IMR-90 (cell line): ENCODE results near the gene ITGA2. TPM values are rescaled to one million over a fixed set of nuclear protein-coding genes. Genes with fewer than 3 reads are reported as not detected.
A peak's percentile ranks its signal among the peaks of the same experiment; 100 is the strongest.

Experiments used
- ATAC-seq: fragments of 200-7000 bp; cut with Tn5 transposase; 2 replicates; pipeline ENCODE4 v1.9.1; 2020; ENCODE audit warnings: low read depth, mild to moderate bottlenecking, moderate library complexity
- BruUV-seq: library from RNA; stranded (reverse); fragments of 400-500 nt; replicated peaks from 2 replicates; lab custom pipeline; 2021; lab: Mats Ljungman, UMichigan
- CTCF ChIA-PET: fragments of 300-600 bp; formaldehyde crosslinking; extraction: SDS; loops from one replicate; lab custom pipeline; 2021; ENCODE audit warnings: antibody characterized with exemption; lab: Yijun Ruan, JAX
- POLR2A ChIA-PET: fragments of 300-600 bp; sonication (Branson Sonifier 250); formaldehyde crosslinking; loops from one replicate; lab custom pipeline; 2022; ENCODE audit warnings: antibody characterized with exemption; ENCODE audit not compliant: unreplicated experiment; lab: Charles Lee
- DNase-seq: peaks from one replicate; pipeline ENCODE4 v3.0.0; 2013
- H2AFZ ChIP-seq: replicated peaks from 2 replicates; pipeline ENCODE3; 2013; ENCODE audit warnings: low read length, mild to moderate bottlenecking; ENCODE audit not compliant: poor library complexity
- H2AK5ac ChIP-seq: 2 replicates; pipeline ENCODE4 v1.6.1; 2013; ENCODE audit warnings: low read depth, low read length, inconsistent platforms
- H2AK9ac ChIP-seq: replicated peaks from 2 replicates; pipeline ENCODE3; 2013; ENCODE audit warnings: mild to moderate bottlenecking, low read depth, low read length, moderate library complexity; ENCODE audit not compliant: poor library complexity
- H2BK120ac ChIP-seq: 2 replicates; pipeline ENCODE4 v1.6.1; 2013; ENCODE audit warnings: low read depth, low read length, inconsistent platforms
- H2BK15ac ChIP-seq: 3 replicates; pipeline ENCODE4 v1.6.1; 2013; ENCODE audit warnings: low read depth, low read length, inconsistent platforms
- H2BK20ac ChIP-seq: 2 replicates; pipeline ENCODE4 v1.6.1; 2013; ENCODE audit warnings: low read depth, mild to moderate bottlenecking, inconsistent platforms, low read length, moderate library complexity
- H2BK5ac ChIP-seq: 2 replicates; pipeline ENCODE4 v1.6.1; 2013; ENCODE audit warnings: mild to moderate bottlenecking, low read depth, low read length, inconsistent platforms; ENCODE audit not compliant: poor library complexity, severe bottlenecking
- H3K14ac ChIP-seq: replicated peaks from 2 replicates; pipeline ENCODE4 v1.6.1; 2013; ENCODE audit warnings: low read depth, low read length, inconsistent platforms
- H3K18ac ChIP-seq: 2 replicates; pipeline ENCODE4 v1.6.1; 2013; ENCODE audit warnings: low read depth, low read length, control low read depth
- H3K23ac ChIP-seq: 2 replicates; pipeline ENCODE4 v1.6.1; 2013; ENCODE audit warnings: low read depth, low read length, inconsistent platforms
- H3K27ac ChIP-seq: 2 replicates; pipeline ENCODE4 v1.5.1; 2013; ENCODE audit warnings: mild to moderate bottlenecking, control low read depth, low read length; ENCODE audit not compliant: insufficient read depth
- H3K27me3 ChIP-seq: 2 replicates; pipeline ENCODE4 v1.6.1; 2013; ENCODE audit warnings: low read length; ENCODE audit not compliant: control insufficient read depth, insufficient read depth
- H3K36me3 ChIP-seq: 2 replicates; pipeline ENCODE4 v1.6.1; 2013; ENCODE audit warnings: low read length, mixed read lengths; ENCODE audit not compliant: control insufficient read depth, insufficient read depth
- H3K4ac ChIP-seq: 2 replicates; pipeline ENCODE4 v1.6.1; 2013; ENCODE audit warnings: low read depth, low read length, inconsistent platforms
- H3K4me1 ChIP-seq: 2 replicates; pipeline ENCODE4 v1.6.1; 2013; ENCODE audit warnings: low read length, mixed read lengths; ENCODE audit not compliant: control insufficient read depth, insufficient read depth
- H3K4me2 ChIP-seq: 2 replicates; pipeline ENCODE4 v1.6.1; 2013; ENCODE audit warnings: low read depth, mild to moderate bottlenecking, control low read depth, low read length, moderate library complexity
- H3K4me3 ChIP-seq: 2 replicates; pipeline ENCODE4 v1.5.1; 2013; ENCODE audit warnings: low read depth, mild to moderate bottlenecking, control low read depth, low read length, moderate library complexity; ENCODE audit not compliant: insufficient read depth
- H3K56ac ChIP-seq: 2 replicates; pipeline ENCODE4 v1.6.1; 2013; ENCODE audit warnings: low read length, inconsistent platforms; ENCODE audit not compliant: insufficient read depth; ENCODE audit errors: extremely low read depth
- H3K79me1 ChIP-seq, 2 experiments: 2 replicates each; pipeline ENCODE4 v1.6.1; 2013; ENCODE audit warnings: low read length in 2 of 2, inconsistent platforms in 1 of 2, low read depth in 1 of 2
- H3K9ac ChIP-seq: 2 replicates; pipeline ENCODE4 v1.6.1; 2013; ENCODE audit warnings: low read depth, low read length, control low read depth
- H3K9me1 ChIP-seq: 2 replicates; pipeline ENCODE4 v1.6.1; 2013; ENCODE audit warnings: low read length, inconsistent platforms; ENCODE audit not compliant: insufficient read depth
- H3K9me3 ChIP-seq: 2 replicates; pipeline ENCODE4 v1.6.1; 2013; ENCODE audit warnings: low read length; ENCODE audit not compliant: control insufficient read depth, insufficient read depth
- H4K20me1 ChIP-seq: 2 replicates; pipeline ENCODE4 v1.6.1; 2013; ENCODE audit warnings: low read length, inconsistent platforms; ENCODE audit not compliant: insufficient read depth
- H4K5ac ChIP-seq: 2 replicates; pipeline ENCODE4 v1.6.1; 2013; ENCODE audit warnings: mild to moderate bottlenecking, low read depth, low read length, control low read depth
- H4K8ac ChIP-seq, 2 experiments: 2 replicates each; pipeline ENCODE4 v1.6.1; 2013; ENCODE audit warnings: low read depth in 2 of 2, low read length in 2 of 2, control low read depth in 1 of 2, inconsistent platforms in 1 of 2
- H4K91ac ChIP-seq: 2 replicates; pipeline ENCODE4 v1.6.1; 2013; ENCODE audit warnings: low read depth, low read length, inconsistent platforms; ENCODE audit not compliant: insufficient read depth
- BHLHE40 ChIP-seq: fragments of 150-350 bp; IDR thresholded peaks from 2 replicates; pipeline ENCODE4 v1.6.1; 2016; ENCODE audit warnings: mild to moderate bottlenecking, low read depth, low read length
- CHD1 ChIP-seq: IDR thresholded peaks from 2 replicates; pipeline ENCODE4 v1.6.1; 2012; ENCODE audit warnings: low read depth, low read length, improper control_type of control experiment
- CTCF ChIP-seq: conservative IDR thresholded peaks from 2 replicates; pipeline ENCODE4 v1.5.1; 2012; ENCODE audit warnings: mild to moderate bottlenecking, low read depth, low read length, improper control_type of control experiment
- ELK1 ChIP-seq: fragments of 150-350 bp; IDR thresholded peaks from 2 replicates; pipeline ENCODE4 v1.6.1; 2016; ENCODE audit warnings: low read depth, mild to moderate bottlenecking, low read length, moderate library complexity, borderline replicate concordance
- FOS ChIP-seq: fragments of 150-350 bp; IDR thresholded peaks from 2 replicates; pipeline ENCODE4 v1.6.1; 2016; ENCODE audit warnings: low read depth, low read length
- MAZ ChIP-seq: IDR thresholded peaks from 2 replicates; pipeline ENCODE4 v1.6.1; 2012; ENCODE audit warnings: low read depth, mild to moderate bottlenecking, low read length, improper control_type of control experiment, moderate library complexity, borderline replicate concordance
- NFE2L2 ChIP-seq: fragments of 150-350 bp; IDR thresholded peaks from 2 replicates; pipeline ENCODE4 v1.6.1; 2016; ENCODE audit warnings: low read depth, mild to moderate bottlenecking, low read length
- POLR2A ChIP-seq: IDR thresholded peaks from 2 replicates; pipeline ENCODE4 v1.6.1; 2012; ENCODE audit warnings: mild to moderate bottlenecking, low read depth, low read length
- RAD21 ChIP-seq: IDR thresholded peaks from 2 replicates; pipeline ENCODE4 v1.6.1; 2012; ENCODE audit warnings: low read length, improper control_type of control experiment
- RFX5 ChIP-seq: IDR thresholded peaks from 2 replicates; pipeline ENCODE4 v1.8.0; 2012; ENCODE audit warnings: low read depth, mild to moderate bottlenecking, low read length, moderate library complexity
- SMC3 ChIP-seq: fragments of 150-350 bp; IDR thresholded peaks from 2 replicates; pipeline ENCODE4 v1.6.1; 2016; ENCODE audit warnings: low read depth, mild to moderate bottlenecking, antibody characterized with exemption, low read length, moderate library complexity
- USF2 ChIP-seq: fragments of 150-350 bp; IDR thresholded peaks from 2 replicates; pipeline ENCODE4 v1.6.1; 2017; ENCODE audit warnings: mild to moderate bottlenecking, antibody characterized with exemption, low read length, low read depth
- WGBS, 2 experiments: methylation state at CpG; one replicate each; pipeline versions ENCODE4 v1.1.5 to v1.1.7; 2013; ENCODE audit warnings: missing lambda C conversion rate in 2 of 2; ENCODE audit not compliant: insufficient read length in 1 of 2; ENCODE audit errors: extremely low coverage in 2 of 2; 5-methylcytosine and 5-hydroxymethylcytosine counted together
- dilution Hi-C: fragments of 300-500 bp; cut with HindIII; formaldehyde crosslinking; loops from one replicate; pipeline ENCODE4 v1.14.3; 2018; ENCODE audit warnings: low sequenced_read_pairs; ENCODE audit not compliant: unreplicated experiment
- in situ Hi-C: fragments of 300-500 bp; cut with MboI; formaldehyde crosslinking; loops from 3 replicates; pipeline ENCODE4 v1.14.3; 2019; ENCODE audit warnings: low sequenced_read_pairs, inconsistent platforms, mixed read lengths
- intact Hi-C: fragments of 100-400 bp; cut with micrococcal nuclease; formaldehyde crosslinking; loops from 2 replicates; pipeline ENCODE4 v1.10.0; 2022
- polyA plus RNA-seq, 3 experiments: library from polyadenylated mRNA; depleted of rRNA; stranded (reverse); fragments of >200 nt; gene quantifications; 2 replicates each; pipeline ENCODE4 v1.2.3, GENCODE V29; 2012; ENCODE audit warnings: low replicate concordance in 1 of 3
- total RNA-seq: library from RNA; depleted of rRNA; stranded (reverse); fragments of >200 nt; gene quantifications from 2 replicates; pipeline ENCODE4 v1.2.3, GENCODE V29; 2012

The ITGA2 gene
- total and polyA plus RNA-seq, 2 of the 4 experiments (the other 2 are of a cell fraction): 23.3 to 93.4 TPM

GRCh38 chr5:52998552-52999313, 9.6 kb downstream of the ITGA2 start:
- no TSS peak for BruUV-seq
- Histone ChIP-seq H3K79me1 (peaks cover 7 to 52% of the 10 kb centered on the region in 2 experiments), H4K5ac (peak overlapping the region; percentile 25; the same call in 1 of the 2 replicates), H3K9me3 (no peaks in the 10 kb centered on the region), H3K56ac (no peak overlapping the region), H3K9ac (no peak overlapping the region), H2BK20ac (no peak overlapping the region), H3K23ac (no peak overlapping the region), H2BK15ac (no peak overlapping the region), H4K20me1 (peaks cover 10% of the 10 kb centered on the region; the same call in 1 of the 2 replicates), H3K14ac (no peak overlapping the region), H4K91ac (0 out of 2 replicates have a peak overlapping the region, but pooled peaks have one; percentile 47), H3K4ac (no peak overlapping the region), H2BK5ac (peak overlapping the region; percentile 3), H3K36me3 (peaks cover 3% of the 10 kb centered on the region; the same call in 1 of the 2 replicates), H2AK5ac (no peak overlapping the region), H4K8ac (no peak overlapping the region; a peak in 1 of 4 replicates), H3K4me1 (peaks cover 19% of the 10 kb centered on the region), H2BK120ac (no peak overlapping the region), H3K27me3 (no peaks in the 10 kb centered on the region), H3K9me1 (peaks cover 13% of the 10 kb centered on the region; the same call in 1 of the 2 replicates), H3K18ac (no peak overlapping the region; the same call in 1 of the 2 replicates), H3K4me2 (no peak overlapping the region), H3K4me3 (no peak overlapping the region), H3K27ac (no peak overlapping the region), H2AFZ (no peak overlapping the region), H2AK9ac (no peak overlapping the region)
- WGBS, 2 experiments: 17% methylated on average over 1 of the region's 2 CpGs; no CpG with 5 or more reads in 1 of the 2 experiments
- CTCF ChIA-PET: interaction anchor here (1.1 to 1.5 kb wide), 2 partner anchors 12 to 25 kb away, joined by 3 read pairs; no protein-coding TSS in a partner anchor
- DNase-seq (no peak), ATAC-seq (no peak)
- POLR2A ChIA-PET: no interaction called here
- TF ChIP-seq ELK1 (no peak), SMC3 (no peak), CTCF (no peak), POLR2A (no peak), MAZ (no peak), RAD21 (no peak), USF2 (no peak), BHLHE40 (no peak), NFE2L2 (no peak), RFX5 (no peak), FOS (no peak), CHD1 (no peak)
- intact Hi-C loops (no loop called here), in situ Hi-C loops (no loop called here), dilution Hi-C loops (no loop called here)
